ENCODE data around the gene TALDO1. TPM values are rescaled to one million over a fixed set of nuclear protein-coding genes. Genes with fewer than 3 reads are reported as not detected.

The TALDO1 gene
- total and polyA plus RNA-seq, 2 donors (not counting 3 experiments of a cell fraction or from before 2014, with no cell fraction given), result 211 to 294 TPM

- H3K4me1 ChIP-seq (ENCODE audit: control insufficient read depth, extremely low read depth, insufficient read depth, low read length), result peaks cover 14% of the 10 kb centered on the region
- intact Hi-C loops (cut with micrococcal nuclease), result no loop called here
- dilution Hi-C loops (cut with MboI; ENCODE audit: extremely low pct_ligation_motif_present, low sequenced_read_pairs), result no loop called here
- CTCF ChIA-PET, result no interaction called here
- no peaks in the 10 kb centered on the region for H3K9me1 ChIP-seq (replicated peaks; ENCODE audit: control insufficient read depth, extremely low read depth, insufficient read depth, low read length)
- H3K79me2 ChIP-seq (ENCODE audit: control insufficient read depth, insufficient read depth, low read length), result peaks cover 11% of the 10 kb centered on the region
- FAIRE-seq (no peak), DNase-seq (ENCODE audit: low read depth, low spot score) (no peak)
- H3K4me3 ChIP-seq (replicated peaks in 1 of 3; ENCODE audit: insufficient read depth in 1 of 3, low read depth in 1 of 3, low read length in 3 of 3), result no peak overlapping the region
- no peaks in the 10 kb centered on the region for H3K27me3 ChIP-seq (ENCODE audit: control insufficient read depth in 2 of 2, insufficient read depth in 2 of 2, low read length in 2 of 2)
- H3K9me3 ChIP-seq (replicated peaks; ENCODE audit: control insufficient read depth, insufficient read depth, low read length), result no peaks in the 10 kb centered on the region
- H2AFZ ChIP-seq (ENCODE audit: low read depth, low read length), result no peak overlapping the region
- H3K36me3 ChIP-seq (ENCODE audit: control insufficient read depth in 2 of 2, extremely low read depth in 1 of 2, insufficient read depth in 2 of 2, low read length in 2 of 2), result no peaks in the 10 kb centered on the region
- no peak for TF ChIP-seq GATA2 (IDR thresholded peaks at IDR 0.05; ENCODE audit: insufficient read depth, insufficient read length, low read depth, low read length)
- TF ChIP-seq POLR2AphosphoS5 (IDR thresholded peaks at IDR 0.05; ENCODE audit: insufficient read depth, low read depth, low read length), result no peak
- no peak for TF ChIP-seq JUN (IDR thresholded peaks at IDR 0.05; ENCODE audit: borderline replicate concordance, insufficient read depth, insufficient read length, low read depth)
- no peak for TF ChIP-seq MYC (IDR thresholded peaks at IDR 0.05; ENCODE audit: low read depth, low read length)
- TF ChIP-seq POLR2A (IDR thresholded peaks at IDR 0.05; ENCODE audit: low read depth, low read length), result no peak
- TF ChIP-seq, protein P1, sequence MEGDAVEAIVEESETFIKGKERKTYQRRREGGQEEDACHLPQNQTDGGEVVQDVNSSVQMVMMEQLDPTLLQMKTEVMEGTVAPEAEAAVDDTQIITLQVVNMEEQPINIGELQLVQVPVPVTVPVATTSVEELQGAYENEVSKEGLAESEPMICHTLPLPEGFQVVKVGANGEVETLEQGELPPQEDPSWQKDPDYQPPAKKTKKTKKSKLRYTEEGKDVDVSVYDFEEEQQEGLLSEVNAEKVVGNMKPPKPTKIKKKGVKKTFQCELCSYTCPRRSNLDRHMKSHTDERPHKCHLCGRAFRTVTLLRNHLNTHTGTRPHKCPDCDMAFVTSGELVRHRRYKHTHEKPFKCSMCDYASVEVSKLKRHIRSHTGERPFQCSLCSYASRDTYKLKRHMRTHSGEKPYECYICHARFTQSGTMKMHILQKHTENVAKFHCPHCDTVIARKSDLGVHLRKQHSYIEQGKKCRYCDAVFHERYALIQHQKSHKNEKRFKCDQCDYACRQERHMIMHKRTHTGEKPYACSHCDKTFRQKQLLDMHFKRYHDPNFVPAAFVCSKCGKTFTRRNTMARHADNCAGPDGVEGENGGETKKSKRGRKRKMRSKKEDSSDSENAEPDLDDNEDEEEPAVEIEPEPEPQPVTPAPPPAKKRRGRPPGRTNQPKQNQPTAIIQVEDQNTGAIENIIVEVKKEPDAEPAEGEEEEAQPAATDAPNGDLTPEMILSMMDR (IDR thresholded peaks at IDR 0.05; ENCODE audit: extremely low read depth in 1 of 2, insufficient read depth in 1 of 2, low read depth in 1 of 2, low read length in 2 of 2), result no peak
- no peaks in the 10 kb centered on the region for H4K20me1 ChIP-seq (replicated peaks; ENCODE audit: control insufficient read depth, extremely low read depth, insufficient read depth, low read length)
- H3K27ac ChIP-seq (ENCODE audit: insufficient read depth, low read depth, low read length), result no peak overlapping the region
- POLR2A ChIA-PET, result no interaction called here
- no peak overlapping the region for H3K4me2 ChIP-seq (ENCODE audit: insufficient read depth, low read length)
- BruUV-seq (replicated peaks), result no TSS peak
- H3K9ac ChIP-seq (replicated peaks; ENCODE audit: extremely low read depth, insufficient read depth, low read length), result no peak overlapping the region
These were observed 45.2 kb downstream of the TALDO1 start for GRCh38 chr11:792535-792821.

DNA sequence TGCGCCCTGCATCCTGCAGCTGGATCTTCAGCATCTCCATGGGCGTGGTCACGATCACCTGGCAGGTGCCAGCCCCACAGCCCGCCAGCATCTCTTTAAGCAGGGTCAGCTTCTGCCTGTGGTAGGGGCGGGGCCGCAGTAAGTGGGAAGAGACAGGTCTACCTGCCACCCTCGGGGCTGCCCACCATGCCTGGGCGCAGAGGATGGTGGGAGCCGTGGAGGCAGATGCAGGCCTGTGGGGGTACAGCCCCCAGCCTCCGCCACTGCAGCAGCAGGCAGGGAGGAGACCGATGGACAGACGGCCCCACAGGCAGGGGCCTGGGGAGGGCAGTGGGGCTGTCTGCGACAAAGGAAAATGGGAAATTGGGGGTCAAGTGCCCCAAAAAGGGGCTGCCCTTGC is 45.6 kb downstream of the TALDO1 start:
- TF ChIP-seq MYC (IDR thresholded peaks at IDR 0.05; ENCODE audit: low read depth, low read length) (no peak), GATA2 (IDR thresholded peaks at IDR 0.05; ENCODE audit: insufficient read depth, insufficient read length, low read depth, low read length) (no peak), POLR2A (IDR thresholded peaks at IDR 0.05; ENCODE audit: low read depth, low read length) (no peak), POLR2AphosphoS5 (IDR thresholded peaks at IDR 0.05; ENCODE audit: insufficient read depth, low read depth, low read length) (no peak), FOS (IDR thresholded peaks at IDR 0.05; ENCODE audit: borderline replicate concordance, insufficient read depth, low read length) (no peak), MAX (IDR thresholded peaks at IDR 0.05; ENCODE audit: insufficient read depth, insufficient read length) (no peak)
- TF ChIP-seq, protein P1 (IDR thresholded peaks at IDR 0.05; ENCODE audit: extremely low read depth in 1 of 2, insufficient read depth in 1 of 2, low read depth in 1 of 2, low read length in 2 of 2), result no peak
- POLR2A ChIA-PET, result no interaction called here
- Histone ChIP-seq H3K27me3 (ENCODE audit: control insufficient read depth in 2 of 2, insufficient read depth in 2 of 2, low read length in 2 of 2) (no peaks in the 10 kb centered on the region), H3K79me2 (ENCODE audit: control insufficient read depth, insufficient read depth, low read length) (peaks cover 11% of the 10 kb centered on the region), H3K27ac (ENCODE audit: insufficient read depth, low read depth, low read length) (no peak overlapping the region), H3K9me3 (replicated peaks; ENCODE audit: control insufficient read depth, insufficient read depth, low read length) (no peaks in the 10 kb centered on the region), H3K9ac (replicated peaks; ENCODE audit: extremely low read depth, insufficient read depth, low read length) (no peak overlapping the region), H3K9me1 (replicated peaks; ENCODE audit: control insufficient read depth, extremely low read depth, insufficient read depth, low read length) (no peaks in the 10 kb centered on the region), H3K4me3 (replicated peaks in 1 of 3; ENCODE audit: insufficient read depth in 1 of 3, low read depth in 1 of 3, low read length in 3 of 3) (no peak overlapping the region), H3K4me2 (ENCODE audit: insufficient read depth, low read length) (no peak overlapping the region), H3K36me3 (ENCODE audit: control insufficient read depth in 2 of 2, extremely low read depth in 1 of 2, insufficient read depth in 2 of 2, low read length in 2 of 2) (no peaks in the 10 kb centered on the region), H4K20me1 (replicated peaks; ENCODE audit: control insufficient read depth, extremely low read depth, insufficient read depth, low read length) (no peaks in the 10 kb centered on the region), H2AFZ (ENCODE audit: low read depth, low read length) (no peak overlapping the region), H3K4me1 (ENCODE audit: control insufficient read depth, extremely low read depth, insufficient read depth, low read length) (peaks cover 14% of the 10 kb centered on the region)
- FAIRE-seq (no peak), DNase-seq (ENCODE audit: low read depth, low spot score) (no peak)
- no TSS peak for BruUV-seq (replicated peaks)
- dilution Hi-C loops (cut with MboI; ENCODE audit: extremely low pct_ligation_motif_present, low sequenced_read_pairs), result no loop called here
- CTCF ChIA-PET, result no interaction called here
- intact Hi-C loops (cut with micrococcal nuclease), result no loop called here

Data from endothelial cell of umbilical vein (primary cell).